Measurements from ENCODE around the gene HOPX.

- no peak for TF ChIP-seq CTCF (IDR thresholded peaks at IDR 0.05)
- TF ChIP-seq OVOL2 (CRISPR knock-in tag; IDR thresholded peaks at IDR 0.05; ENCODE audit: borderline replicate concordance), result no peak
- TF ChIP-seq GABPB1 (CRISPR knock-in tag; IDR thresholded peaks at IDR 0.05), result no peak
- no peak for TF ChIP-seq FOXJ3 (CRISPR knock-in tag; IDR thresholded peaks at IDR 0.05; ENCODE audit: borderline replicate concordance)
- no peak for TF ChIP-seq ESRRA (CRISPR knock-in tag; IDR thresholded peaks at IDR 0.05; ENCODE audit: borderline replicate concordance)
- no peak for TF ChIP-seq CBFB (CRISPR knock-in tag; IDR thresholded peaks at IDR 0.05; ENCODE audit: low read depth)
- TF ChIP-seq, protein P1, sequence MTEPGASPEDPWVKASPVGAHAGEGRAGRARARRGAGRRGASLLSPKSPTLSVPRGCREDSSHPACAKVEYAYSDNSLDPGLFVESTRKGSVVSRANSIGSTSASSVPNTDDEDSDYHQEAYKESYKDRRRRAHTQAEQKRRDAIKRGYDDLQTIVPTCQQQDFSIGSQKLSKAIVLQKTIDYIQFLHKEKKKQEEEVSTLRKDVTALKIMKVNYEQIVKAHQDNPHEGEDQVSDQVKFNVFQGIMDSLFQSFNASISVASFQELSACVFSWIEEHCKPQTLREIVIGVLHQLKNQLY (CRISPR knock-in tag; IDR thresholded peaks at IDR 0.05), result no peak
- TF ChIP-seq AFF4 (CRISPR knock-in tag; IDR thresholded peaks at IDR 0.05; ENCODE audit: borderline replicate concordance), result no peak
- no peak for TF ChIP-seq RELA (CRISPR knock-in tag; IDR thresholded peaks at IDR 0.05; ENCODE audit: borderline replicate concordance)
- no peak for TF ChIP-seq GTF2I (CRISPR knock-in tag; conservative IDR thresholded peaks at IDR 0.05)
- TF ChIP-seq SMAD3 (CRISPR knock-in tag; IDR thresholded peaks at IDR 0.05; ENCODE audit: borderline replicate concordance), result no peak
- no peak for TF ChIP-seq TEAD4 (CRISPR knock-in tag; IDR thresholded peaks at IDR 0.05)
- TF ChIP-seq, protein P2, sequence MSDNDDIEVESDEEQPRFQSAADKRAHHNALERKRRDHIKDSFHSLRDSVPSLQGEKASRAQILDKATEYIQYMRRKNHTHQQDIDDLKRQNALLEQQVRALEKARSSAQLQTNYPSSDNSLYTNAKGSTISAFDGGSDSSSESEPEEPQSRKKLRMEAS (CRISPR knock-in tag; IDR thresholded peaks at IDR 0.05), result no peak
Measured at GRCh38 chr4:56666279-56666678, 14.8 kb downstream of the HOPX start.

Measured in WTC11 (cell line).